ENCODE measurements around the gene RRBP1. TPM values are rescaled to one million over a fixed set of nuclear protein-coding genes. Genes with fewer than 3 reads are reported as not detected.

The RRBP1 gene
- total RNA-seq, 2 donors from 2014 or later = 402 to 509 TPM

- Histone ChIP-seq H3K36me3 (peaks cover 49% of the 10 kb centered on the region), H3K4me3 (no peak overlapping the region), H3K4me1 (no peaks in the 10 kb centered on the region), H3K27ac (no peak overlapping the region), H3K27me3 (no peaks in the 10 kb centered on the region), H3K9ac (ENCODE audit: low read depth in 2 of 2, low read length in 2 of 2) (no peak overlapping the region), H3K9me3 (no peaks in the 10 kb centered on the region)
- TF ChIP-seq CTCF (IDR thresholded peaks at IDR 0.05) = no peak
- DNase-seq = no peak
- intact Hi-C loops (cut with DNase I) = no loop called here
Observed at GRCh38 chr20:17633221-17633849, 48.7 kb downstream of the RRBP1 start.

- DNase-seq = no peak
Observed at GRCh38 chr20:17631576-17632319, 50.3 kb downstream of the RRBP1 start.

GRCh38 chr20:17630806-17631195 lies 51.2 kb downstream of the RRBP1 start:
- peaks cover 7% of the 10 kb centered on the region for H3K4me1 ChIP-seq
- no peak overlapping the region for H3K9ac ChIP-seq (ENCODE audit: low read depth in 2 of 2, low read length in 2 of 2)
- no peaks in the 10 kb centered on the region for H3K9me3 ChIP-seq
- no peak for DNase-seq
- H3K27me3 ChIP-seq = no peaks in the 10 kb centered on the region
- TF ChIP-seq CTCF (IDR thresholded peaks at IDR 0.05) = no peak
- intact Hi-C loops (cut with DNase I) = no loop called here
- no peak overlapping the region for H3K4me3 ChIP-seq
- peaks cover 48% of the 10 kb centered on the region for H3K36me3 ChIP-seq
- no peak overlapping the region for H3K27ac ChIP-seq

More at GRCh38 chr20:17631576-17632319, 50.3 kb downstream of the RRBP1 start:
- intact Hi-C loops (cut with DNase I) = no loop called here
- no peak overlapping the region for H3K9ac ChIP-seq (ENCODE audit: low read depth in 2 of 2, low read length in 2 of 2)
- no peak for TF ChIP-seq CTCF (IDR thresholded peaks at IDR 0.05)
- H3K4me3 ChIP-seq = no peak overlapping the region
- no peaks in the 10 kb centered on the region for H3K9me3 ChIP-seq
- H3K36me3 ChIP-seq = peaks cover 54% of the 10 kb centered on the region
- H3K27me3 ChIP-seq = no peaks in the 10 kb centered on the region
- no peak overlapping the region for H3K27ac ChIP-seq
- H3K4me1 ChIP-seq = peaks cover 7% of the 10 kb centered on the region

GRCh38 chr20:17630151-17630805 lies 51.8 kb downstream of the RRBP1 start:
- no peak for DNase-seq
- Histone ChIP-seq H3K9ac (ENCODE audit: low read depth in 2 of 2, low read length in 2 of 2) (no peak overlapping the region), H3K27me3 (no peaks in the 10 kb centered on the region), H3K4me1 (peaks cover 7% of the 10 kb centered on the region), H3K27ac (no peak overlapping the region), H3K36me3 (peaks cover 47% of the 10 kb centered on the region), H3K9me3 (no peaks in the 10 kb centered on the region), H3K4me3 (no peak overlapping the region)
- intact Hi-C loops (cut with DNase I) = no loop called here
- TF ChIP-seq CTCF (IDR thresholded peaks at IDR 0.05) = no peak

- Histone ChIP-seq H3K9ac (ENCODE audit: low read depth in 2 of 2, low read length in 2 of 2) (no peak overlapping the region), H3K27me3 (no peaks in the 10 kb centered on the region), H3K27ac (no peak overlapping the region), H3K9me3 (no peaks in the 10 kb centered on the region), H3K36me3 (peaks cover 49% of the 10 kb centered on the region), H3K4me1 (peaks cover 7% of the 10 kb centered on the region), H3K4me3 (no peak overlapping the region)
- intact Hi-C loops (cut with DNase I) = no loop called here
- no peak for DNase-seq
- TF ChIP-seq CTCF (IDR thresholded peaks at IDR 0.05) = no peak
Observed at GRCh38 chr20:17629678-17630089, 52.4 kb downstream of the RRBP1 start.

Data from colonic mucosa (tissue), 4 donors.